Suppressor macrophage (primary cell): ENCODE data around the gene MOB3B.
"Not testable (repeated sequence)": the region's sequence is repeated elsewhere in the genome, so short reads cannot be mapped to it uniquely, and the experiment has no call there.

Experiments
- DNase-seq, 4 experiments: peaks; one replicate each; pipeline ENCODE4 v3.0.0-alpha.2; 2020 to 2022

Gene MOB3B

GRCh38 chr9:27474305-27474704 is 55.3 kb downstream of the MOB3B start:
- DNase-seq = peak in 1 of 4 experiments; percentile 50

- no peak for DNase-seq
Observed at GRCh38 chr9:27473111-27473529, 56.5 kb downstream of the MOB3B start.

- no peak for DNase-seq
Observed at GRCh38 chr9:27472195-27472594, 57.4 kb downstream of the MOB3B start.

GRCh38 chr9:27471789-27472188 is 57.8 kb downstream of the MOB3B start:
- no peak for DNase-seq

GRCh38 chr9:27471366-27471765 is 58.2 kb downstream of the MOB3B start:
- peak; percentile 18 to 59 (median 42) for DNase-seq

GRCh38 chr9:27470291-27470856 is 59.2 kb downstream of the MOB3B start:
- no peak for DNase-seq

GRCh38 chr9:27469550-27469949 is 60.1 kb downstream of the MOB3B start:
- DNase-seq = no peak

GRCh38 chr9:27468462-27469110 is 61.0 kb downstream of the MOB3B start:
- DNase-seq = no peak

- no peak for DNase-seq
Observed at GRCh38 chr9:27468000-27468399, 61.6 kb downstream of the MOB3B start.

GRCh38 chr9:27467486-27467885 is 62.1 kb downstream of the MOB3B start:
- no peak for DNase-seq

- DNase-seq = peak in 3 of 4 experiments; percentile 18 to 49 (median 33)
Observed at GRCh38 chr9:27466516-27466915, 63.1 kb downstream of the MOB3B start.

GRCh38 chr9:27464950-27465349 is 64.7 kb downstream of the MOB3B start:
- not testable (repeated sequence) for DNase-seq

- peak in 1 of 4 experiments; percentile 15 for DNase-seq
Observed at GRCh38 chr9:27462846-27463245, 66.8 kb downstream of the MOB3B start.

- DNase-seq = peak in 3 of 4 experiments; percentile 26 to 74 (median 49)
Observed at GRCh38 chr9:27462434-27462833, 67.2 kb downstream of the MOB3B start.

GRCh38 chr9:27460226-27461023 is 69.2 kb downstream of the MOB3B start:
- peak; percentile 81 to 97 (median 88) for DNase-seq

- peak in 1 of 4 experiments; percentile 16 for DNase-seq
Observed at GRCh38 chr9:27457445-27457844, 72.2 kb downstream of the MOB3B start.

GRCh38 chr9:27453860-27454553 is 75.6 kb downstream of the MOB3B start:
- DNase-seq = no peak

- DNase-seq = no peak
Observed at GRCh38 chr9:27451207-27451797, 78.3 kb downstream of the MOB3B start.

GRCh38 chr9:27450752-27451151 is 78.9 kb downstream of the MOB3B start:
- DNase-seq = no peak

- peak; percentile 13 to 44 (median 18) for DNase-seq
Observed at GRCh38 chr9:27448356-27448755, 81.3 kb downstream of the MOB3B start.

GRCh38 chr9:27447031-27447683 is 82.5 kb downstream of the MOB3B start:
- no peak for DNase-seq

- DNase-seq = no peak
Observed at GRCh38 chr9:27445688-27446087, 83.9 kb downstream of the MOB3B start.
